H1 (cell line): Measurements from ENCODE around the gene OXNAD1. TPM values are rescaled to one million over a fixed set of nuclear protein-coding genes. Genes with fewer than 3 reads are reported as not detected.

Experiments used
- FOSL1 ChIP-seq: IDR thresholded peaks from 2 replicates; pipeline ENCODE4 v1.6.1; 2011; ENCODE audit warnings: mild to moderate bottlenecking, low read depth, low read length, moderate library complexity; ENCODE audit not compliant: insufficient read depth
- SIX5 ChIP-seq: IDR thresholded peaks from 2 replicates; pipeline ENCODE4 v1.6.1; 2011; ENCODE audit warnings: mild to moderate bottlenecking, low read depth, low read length
- TAF1 ChIP-seq: IDR thresholded peaks from 2 replicates; pipeline ENCODE4 v1.6.1; 2011; ENCODE audit warnings: mild to moderate bottlenecking, low read depth, low read length
- YY1 ChIP-seq: IDR thresholded peaks from 2 replicates; pipeline ENCODE4 v1.6.1; 2011; ENCODE audit warnings: low read depth, mild to moderate bottlenecking, low read length
- polyA plus RNA-seq, 7 experiments: library from polyadenylated mRNA; depleted of rRNA in 3 of 7; stranded (reverse) in 5 of 7; unstranded in 2 of 7; fragments of >200 nt in 5 of 7; fragments of 200-250 nt in 2 of 7; gene quantifications; 1 replicate in 5 of 7; 2 replicates in 1 of 7; 4 replicates in 1 of 7; pipeline versions ENCODE4 v1.2.1 to v1.2.3, GENCODE V29; 2011 to 2013; ENCODE audit warnings: missing spikeins in 2 of 7, mixed read lengths in 2 of 7
- total RNA-seq: library from RNA; stranded (reverse); fragmentation: NEBNext Ultra II Directional; extraction: Animal tissue kit (Norgen Biotek cat#: 25700); gene quantifications from 2 replicates; pipeline ENCODE4 v1.2.1, GENCODE V29; 2021

Gene OXNAD1
- total and polyA plus RNA-seq, 2 of the 8 experiments (the other 6 are each of a cell fraction or from before 2014, with no cell fraction given), result 14.9 to 24.8 TPM

- no peak for TF ChIP-seq FOSL1
- TF ChIP-seq SIX5, result no peak
- TF ChIP-seq YY1, result no peak
- TF ChIP-seq TAF1, result no peak
These were observed 40.1 kb downstream of the OXNAD1 start (continued) for GRCh38 chr3:16305111-16305541.
